ENCODE measurements around the gene CDKN1C. TPM values are rescaled to one million over a fixed set of nuclear protein-coding genes. Genes with fewer than 3 reads are reported as not detected.
A peak's percentile ranks its signal among the peaks of the same experiment; 100 is the strongest.

The CDKN1C gene
- total RNA-seq, 1 experiment from 2014 or later: 12.9 TPM

- DNase-seq (peak; percentile 96), ATAC-seq (peak; percentile 61)
- Histone ChIP-seq H3K4me2 (ENCODE audit: low read length) (peak overlapping the region; percentile 75), H2AFZ (ENCODE audit: low read length) (no peak overlapping the region), H3K36me3 (ENCODE audit: low read depth, low read length) (peaks cover 3% of the 10 kb centered on the region; the same call in 1 of the 2 replicates), H3F3A (ENCODE audit: low read length, unreplicated experiment) (no peaks in the 10 kb centered on the region), H3K4me1 (ENCODE audit: insufficient read depth, low read length) (peaks cover 31% of the 10 kb centered on the region), H3K4me3 (ENCODE audit: low read length) (peak overlapping the region; percentile 42), H3K9ac (ENCODE audit: low read length) (peak overlapping the region; percentile 83), H3K9me2 (replicated peaks; ENCODE audit: low read length) (no peaks in the 10 kb centered on the region), H3K9me3 (ENCODE audit: low read length) (peaks cover 5% of the 10 kb centered on the region; the same call in 1 of the 2 replicates), H3K79me2 (ENCODE audit: low read length) (peaks cover 7% of the 10 kb centered on the region), H3K27me3 (ENCODE audit: low read length) (no peaks in the 10 kb centered on the region), H3K27ac (ENCODE audit: low read length) (peak overlapping the region; percentile 94), H4K20me1 (ENCODE audit: low read length) (peaks cover 6% of the 10 kb centered on the region)
- intact Hi-C loops (cut with micrococcal nuclease): loop anchor here (5.0 kb wide), 1 partner anchor 164 kb away; no protein-coding TSS in a partner anchor
- TF ChIP-seq EZH2phosphoT487 (IDR thresholded peaks at IDR 0.05; ENCODE audit: borderline replicate concordance, low read length): no peak
- TF ChIP-seq CTCF (conservative IDR thresholded peaks at IDR 0.05; ENCODE audit: low read depth, low read length): no peak
- TF ChIP-seq EZH2 (IDR thresholded peaks at IDR 0.05; ENCODE audit: low read length, unreplicated experiment): no peak
- BruUV-seq (replicated peaks): no TSS peak
- ChIA-PET POLR2A (ENCODE audit: unreplicated experiment) (no interaction called here), CTCF (interaction anchor here (0.6 to 0.9 kb wide), 2 partner anchors 158 to 196 kb away, joined by 4 read pairs; no protein-coding TSS in a partner anchor)
Observed at GRCh38 chr11:2933375-2934020, 47.9 kb upstream of the CDKN1C start.

- ChIA-PET CTCF (interaction anchor here (0.9 kb wide), 1 partner anchor 159 kb away, joined by 4 read pairs; no protein-coding TSS in a partner anchor), POLR2A (ENCODE audit: unreplicated experiment) (no interaction called here)
- Histone ChIP-seq H3K27ac (ENCODE audit: low read length) (peak overlapping the region; percentile 94), H4K20me1 (ENCODE audit: low read length) (peaks cover 12% of the 10 kb centered on the region), H3K4me3 (ENCODE audit: low read length) (peak overlapping the region; percentile 42), H3K9me2 (replicated peaks; ENCODE audit: low read length) (no peaks in the 10 kb centered on the region), H3K9me3 (ENCODE audit: low read length) (0 out of 2 replicates have a peak, but pooled peaks cover 4% of the 10 kb centered on the region), H2AFZ (ENCODE audit: low read length) (no peak overlapping the region), H3K27me3 (ENCODE audit: low read length) (no peaks in the 10 kb centered on the region), H3K4me1 (ENCODE audit: insufficient read depth, low read length) (peaks cover 32% of the 10 kb centered on the region), H3F3A (ENCODE audit: low read length, unreplicated experiment) (no peaks in the 10 kb centered on the region), H3K4me2 (ENCODE audit: low read length) (peak overlapping the region; percentile 75), H3K79me2 (ENCODE audit: low read length) (peaks cover 13% of the 10 kb centered on the region), H3K36me3 (ENCODE audit: low read depth, low read length) (peaks cover 8% of the 10 kb centered on the region), H3K9ac (ENCODE audit: low read length) (peak overlapping the region; percentile 83)
- BruUV-seq (replicated peaks): no TSS peak
- intact Hi-C loops (cut with micrococcal nuclease): loop anchor here (5.0 kb wide), 1 partner anchor 164 kb away; no protein-coding TSS in a partner anchor
- ATAC-seq: peak; percentile 11
- TF ChIP-seq CTCF (conservative IDR thresholded peaks at IDR 0.05; ENCODE audit: low read depth, low read length) (no peak), EZH2 (IDR thresholded peaks at IDR 0.05; ENCODE audit: low read length, unreplicated experiment) (no peak), EZH2phosphoT487 (IDR thresholded peaks at IDR 0.05; ENCODE audit: borderline replicate concordance, low read length) (no peak)
- DNase-seq: peak; percentile 58
Observed at GRCh38 chr11:2932850-2933251, 47.3 kb upstream of the CDKN1C start.
